GM13976 (cell line): ENCODE measurements around the gene FAM20B.

Source experiments
- DNase-seq: peaks from one replicate; pipeline ENCODE4 v3.0.0; 2012; ENCODE audit warnings: low spot score
- in situ Hi-C: fragments of 300-500 bp; cut with MboI; formaldehyde crosslinking; loops from one replicate; pipeline ENCODE4 v1.12.0; 2022; ENCODE audit warnings: low sequenced_read_pairs, mixed read lengths, inconsistent platforms; ENCODE audit not compliant: unreplicated experiment
- TF ChIP-seq, protein P1 (sequence below): IDR thresholded peaks from 2 replicates; pipeline ENCODE4 v1.5.1; 2012; ENCODE audit warnings: borderline replicate concordance, mild to moderate bottlenecking; ENCODE audit not compliant: insufficient read depth; ENCODE audit errors: extremely low read depth, missing control alignments, control extremely low read depth

Gene FAM20B

DNA sequence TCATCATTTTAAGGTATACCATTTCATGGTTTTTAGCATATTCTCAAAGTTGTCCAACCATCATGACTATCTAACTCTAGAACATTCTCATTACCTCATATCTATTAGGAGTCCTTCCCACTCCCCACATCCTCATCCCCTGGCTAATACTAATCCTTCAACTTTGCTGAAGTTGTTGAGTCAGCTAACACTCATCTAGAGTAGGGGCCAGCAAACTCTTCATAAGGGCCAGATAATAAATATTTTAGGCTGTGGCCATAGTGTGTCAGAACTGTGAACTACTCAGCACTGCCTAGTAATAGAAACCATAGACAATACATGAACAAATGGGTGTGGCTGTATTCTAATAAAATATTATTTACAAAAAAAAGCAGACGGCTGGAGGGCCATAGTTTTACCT lies 99.2 kb downstream of the FAM20B start:
- TF ChIP-seq, protein P1, sequence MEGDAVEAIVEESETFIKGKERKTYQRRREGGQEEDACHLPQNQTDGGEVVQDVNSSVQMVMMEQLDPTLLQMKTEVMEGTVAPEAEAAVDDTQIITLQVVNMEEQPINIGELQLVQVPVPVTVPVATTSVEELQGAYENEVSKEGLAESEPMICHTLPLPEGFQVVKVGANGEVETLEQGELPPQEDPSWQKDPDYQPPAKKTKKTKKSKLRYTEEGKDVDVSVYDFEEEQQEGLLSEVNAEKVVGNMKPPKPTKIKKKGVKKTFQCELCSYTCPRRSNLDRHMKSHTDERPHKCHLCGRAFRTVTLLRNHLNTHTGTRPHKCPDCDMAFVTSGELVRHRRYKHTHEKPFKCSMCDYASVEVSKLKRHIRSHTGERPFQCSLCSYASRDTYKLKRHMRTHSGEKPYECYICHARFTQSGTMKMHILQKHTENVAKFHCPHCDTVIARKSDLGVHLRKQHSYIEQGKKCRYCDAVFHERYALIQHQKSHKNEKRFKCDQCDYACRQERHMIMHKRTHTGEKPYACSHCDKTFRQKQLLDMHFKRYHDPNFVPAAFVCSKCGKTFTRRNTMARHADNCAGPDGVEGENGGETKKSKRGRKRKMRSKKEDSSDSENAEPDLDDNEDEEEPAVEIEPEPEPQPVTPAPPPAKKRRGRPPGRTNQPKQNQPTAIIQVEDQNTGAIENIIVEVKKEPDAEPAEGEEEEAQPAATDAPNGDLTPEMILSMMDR, result no peak
- DNase-seq, result no peak
- in situ Hi-C loops, result loop anchor here (10.0 kb wide), 1 partner anchor 240 kb away; the partner anchor contains the start of gene AXDND1
